ENCODE data around the gene FBXL19.
A peak's percentile ranks its signal among the peaks of the same experiment; 100 is the strongest.

FBXL19 gene

DNA sequence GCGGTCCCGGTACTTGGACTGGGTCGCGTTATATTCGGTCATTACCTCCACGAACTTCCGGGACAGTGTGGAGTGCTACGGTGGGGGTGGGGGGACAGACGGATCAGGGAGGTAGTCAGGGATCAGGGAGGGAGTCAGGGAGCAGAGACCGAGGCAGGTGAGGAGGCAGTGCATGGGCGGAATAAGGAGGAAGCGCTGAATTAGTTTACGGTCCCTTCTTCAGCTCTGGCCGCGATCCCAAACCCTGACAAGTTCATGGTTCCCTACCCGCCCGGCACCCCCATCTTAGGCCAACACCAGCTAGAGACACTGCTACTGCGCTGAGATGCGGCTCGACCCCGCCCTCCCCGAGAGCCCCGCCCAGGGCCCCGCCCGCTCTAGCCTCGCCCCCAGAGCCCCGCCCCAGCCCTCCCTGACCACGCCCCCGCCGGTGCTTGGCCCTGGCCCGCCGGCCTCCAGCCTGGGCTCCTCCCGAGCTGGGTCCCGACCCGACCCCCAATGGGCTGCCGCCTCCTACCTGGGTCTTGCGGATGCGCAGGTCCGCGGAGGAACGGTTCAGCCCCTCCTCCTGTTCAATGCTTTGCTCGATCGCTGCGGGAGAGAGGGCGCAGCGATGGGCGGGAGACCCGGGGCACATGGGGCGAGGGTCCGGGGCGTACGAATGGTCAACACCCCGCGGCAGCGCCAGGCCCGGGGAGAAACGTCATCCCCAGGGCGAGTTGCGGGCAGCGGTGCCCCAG, 73.8 kb downstream of the FBXL19 start:
- DNase-seq (ENCODE audit: low read depth), result peak; percentile 78
- TF ChIP-seq, protein P1, sequence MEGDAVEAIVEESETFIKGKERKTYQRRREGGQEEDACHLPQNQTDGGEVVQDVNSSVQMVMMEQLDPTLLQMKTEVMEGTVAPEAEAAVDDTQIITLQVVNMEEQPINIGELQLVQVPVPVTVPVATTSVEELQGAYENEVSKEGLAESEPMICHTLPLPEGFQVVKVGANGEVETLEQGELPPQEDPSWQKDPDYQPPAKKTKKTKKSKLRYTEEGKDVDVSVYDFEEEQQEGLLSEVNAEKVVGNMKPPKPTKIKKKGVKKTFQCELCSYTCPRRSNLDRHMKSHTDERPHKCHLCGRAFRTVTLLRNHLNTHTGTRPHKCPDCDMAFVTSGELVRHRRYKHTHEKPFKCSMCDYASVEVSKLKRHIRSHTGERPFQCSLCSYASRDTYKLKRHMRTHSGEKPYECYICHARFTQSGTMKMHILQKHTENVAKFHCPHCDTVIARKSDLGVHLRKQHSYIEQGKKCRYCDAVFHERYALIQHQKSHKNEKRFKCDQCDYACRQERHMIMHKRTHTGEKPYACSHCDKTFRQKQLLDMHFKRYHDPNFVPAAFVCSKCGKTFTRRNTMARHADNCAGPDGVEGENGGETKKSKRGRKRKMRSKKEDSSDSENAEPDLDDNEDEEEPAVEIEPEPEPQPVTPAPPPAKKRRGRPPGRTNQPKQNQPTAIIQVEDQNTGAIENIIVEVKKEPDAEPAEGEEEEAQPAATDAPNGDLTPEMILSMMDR (conservative IDR thresholded peaks at IDR 0.05; ENCODE audit: low read depth, low read length), result no peak
- H3K4me3 ChIP-seq (ENCODE audit: low read depth, low read length), result peak overlapping the region; percentile 65

DNA sequence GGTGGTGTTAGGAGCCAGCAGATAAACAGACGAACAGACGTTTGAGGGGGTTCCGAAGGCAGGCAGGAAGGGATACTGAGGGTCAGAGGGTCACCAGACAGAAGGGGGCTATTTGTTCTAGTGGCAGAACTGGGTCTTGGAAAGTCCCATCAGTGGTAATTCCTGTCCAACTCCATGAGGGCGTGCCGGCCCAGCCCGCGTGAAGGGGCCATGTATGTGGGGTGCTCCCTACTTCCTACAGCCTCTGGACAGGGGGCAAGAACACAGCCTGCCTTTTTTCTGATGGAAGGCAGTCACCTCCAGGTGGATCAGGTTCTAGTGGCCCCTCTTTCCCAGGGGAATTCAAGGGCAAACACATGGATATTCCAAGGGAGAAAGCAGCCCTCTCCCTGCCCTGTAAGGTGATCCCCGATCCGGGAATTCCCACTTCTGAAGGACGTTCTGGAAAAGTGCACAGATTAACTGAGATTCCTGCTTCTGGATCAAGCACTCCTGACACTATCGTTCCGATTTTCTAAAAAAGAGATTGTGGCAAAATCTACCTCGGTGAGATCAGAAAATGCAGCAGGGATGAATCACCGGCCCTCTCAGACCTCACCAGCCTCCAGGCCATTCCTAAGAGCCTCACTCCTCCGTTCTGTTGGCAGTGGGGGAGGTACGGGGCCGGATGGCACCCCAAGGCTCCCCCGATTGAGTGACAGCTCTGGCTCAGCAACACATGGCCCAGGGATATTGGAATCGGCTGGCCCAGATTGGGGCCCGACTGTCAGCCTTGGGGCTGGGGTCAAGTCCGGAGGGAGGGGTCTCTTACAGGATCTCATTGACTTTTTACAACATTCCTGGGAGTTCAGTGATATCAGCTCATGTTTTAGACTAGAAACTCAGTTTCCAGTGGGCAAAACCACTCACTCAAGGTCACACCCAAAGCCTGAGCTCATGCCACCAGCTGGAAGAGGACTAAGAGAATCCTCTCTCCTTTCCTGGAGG, 74.6 kb downstream of the FBXL19 start:
- H3K4me3 ChIP-seq (ENCODE audit: low read depth, low read length), result peak overlapping the region; percentile 65
- TF ChIP-seq, protein P1 (conservative IDR thresholded peaks at IDR 0.05; ENCODE audit: low read depth, low read length), result no peak

More for the DNA sequence above, 74.6 kb downstream of the FBXL19 start:
- DNase-seq (ENCODE audit: low read depth), result peak; percentile 77

All from choroid plexus epithelial cell (primary cell).